H9 (cell line): Measurements from ENCODE around the gene ZSWIM6. TPM values are rescaled to one million over a fixed set of nuclear protein-coding genes. Genes with fewer than 3 reads are reported as not detected.

Experiments used
- DNase-seq: peaks from one replicate; pipeline ENCODE4 v3.0.0-alpha.2; 2017
- H2AFZ ChIP-seq: one replicate; pipeline ENCODE4 v1.6.1; 2013; ENCODE audit warnings: mild to moderate bottlenecking, low read length, control low read depth, moderate library complexity
- H2AK5ac ChIP-seq: 2 replicates; pipeline ENCODE4 v1.6.1; 2013; ENCODE audit warnings: low read length, control low read depth, mixed read lengths; ENCODE audit not compliant: insufficient read length
- H2BK120ac ChIP-seq: one replicate; pipeline ENCODE4 v1.6.1; 2013; ENCODE audit warnings: low read depth, mild to moderate bottlenecking, low read length, control low read depth, inconsistent platforms; ENCODE audit not compliant: poor library complexity, severe bottlenecking
- H2BK12ac ChIP-seq: 2 replicates; pipeline ENCODE4 v1.6.1; 2013; ENCODE audit warnings: low read length, control low read depth, mixed read lengths, low read depth; ENCODE audit not compliant: insufficient read length
- H2BK15ac ChIP-seq: 2 replicates; pipeline ENCODE4 v1.6.1; 2013; ENCODE audit warnings: low read depth, low read length, control low read depth
- H2BK20ac ChIP-seq: one replicate; pipeline ENCODE4 v1.6.1; 2013; ENCODE audit warnings: low read depth, mild to moderate bottlenecking, low read length, control low read depth, inconsistent platforms; ENCODE audit not compliant: poor library complexity, severe bottlenecking
- H2BK5ac ChIP-seq: 2 replicates; pipeline ENCODE4 v1.6.1; 2013; ENCODE audit warnings: low read length, control low read depth, mixed read lengths; ENCODE audit not compliant: insufficient read length
- H3K14ac ChIP-seq: 2 replicates; pipeline ENCODE4 v1.6.1; 2013; ENCODE audit warnings: low read length, control low read depth; ENCODE audit not compliant: insufficient read depth
- H3K18ac ChIP-seq: 2 replicates; pipeline ENCODE4 v1.6.1; 2013; ENCODE audit warnings: low read depth, mild to moderate bottlenecking, mixed read lengths, low read length, control low read depth; ENCODE audit not compliant: insufficient read length
- H3K23ac ChIP-seq: 2 replicates; pipeline ENCODE4 v1.6.1; 2013; ENCODE audit warnings: low read length, control low read depth, mixed read lengths, low read depth; ENCODE audit not compliant: insufficient read length
- H3K23me2 ChIP-seq: 2 replicates; pipeline ENCODE4 v1.6.1; 2013; ENCODE audit warnings: low read depth, mild to moderate bottlenecking, mixed read lengths, low read length, control low read depth; ENCODE audit not compliant: insufficient read length, poor library complexity, severe bottlenecking
- H3K27ac ChIP-seq: 2 replicates; pipeline ENCODE4 v1.5.1; 2013; ENCODE audit warnings: low read length, control low read depth, mixed read lengths, low read depth; ENCODE audit not compliant: insufficient read length
- H3K27me3 ChIP-seq: 2 replicates; pipeline ENCODE4 v1.6.1; 2013; ENCODE audit warnings: low read length, control low read depth, inconsistent platforms; ENCODE audit not compliant: insufficient read depth
- H3K4ac ChIP-seq: 2 replicates; pipeline ENCODE4 v1.6.1; 2013; ENCODE audit warnings: low read depth, mild to moderate bottlenecking, control low read depth, inconsistent platforms, low read length, moderate library complexity
- H3K4me1 ChIP-seq: 2 replicates; pipeline ENCODE4 v1.6.1; 2013; ENCODE audit warnings: low read length, control low read depth, inconsistent platforms; ENCODE audit not compliant: insufficient read depth
- H3K4me2 ChIP-seq: 2 replicates; pipeline ENCODE4 v1.6.1; 2013; ENCODE audit warnings: low read length, control low read depth, mixed read lengths; ENCODE audit not compliant: insufficient read length, insufficient read depth
- H3K56ac ChIP-seq: 2 replicates; pipeline ENCODE4 v1.6.1; 2013; ENCODE audit warnings: low read depth, mild to moderate bottlenecking, mixed read lengths, low read length, control low read depth; ENCODE audit not compliant: insufficient read length
- H3K79me1 ChIP-seq: 2 replicates; pipeline ENCODE4 v1.6.1; 2013; ENCODE audit warnings: low read depth, mild to moderate bottlenecking, moderate library complexity, low read length, control low read depth, inconsistent platforms; ENCODE audit not compliant: insufficient read depth, poor library complexity, severe bottlenecking
- H3K79me2 ChIP-seq: 2 replicates; pipeline ENCODE4 v1.6.1; 2013; ENCODE audit warnings: low read length, control low read depth, inconsistent platforms; ENCODE audit not compliant: insufficient read depth
- H3K9ac ChIP-seq: 2 replicates; pipeline ENCODE4 v1.6.1; 2013; ENCODE audit warnings: low read length, control low read depth, mixed read lengths; ENCODE audit not compliant: insufficient read length; ENCODE audit errors: extremely low read depth
- H3K9me3 ChIP-seq: one replicate; pipeline ENCODE4 v1.6.1; 2013; ENCODE audit warnings: low read depth, low read length, inconsistent platforms; ENCODE audit not compliant: control insufficient read depth
- H3T11ph ChIP-seq: one replicate; pipeline ENCODE4 v1.6.1; 2013; ENCODE audit warnings: mild to moderate bottlenecking, low read length, control low read depth, inconsistent platforms
- H4K20me1 ChIP-seq: one replicate; pipeline ENCODE4 v1.6.1; 2013; ENCODE audit not compliant: control insufficient read depth, insufficient read length, insufficient read depth
- H4K5ac ChIP-seq: 2 replicates; pipeline ENCODE4 v1.6.1; 2013; ENCODE audit warnings: low read depth, mild to moderate bottlenecking, mixed read lengths, low read length, control low read depth; ENCODE audit not compliant: insufficient read length
- H4K8ac ChIP-seq: replicated peaks from 2 replicates; pipeline ENCODE4 v1.6.1; 2013; ENCODE audit warnings: low read length, control low read depth, mixed read lengths, low read depth; ENCODE audit not compliant: insufficient read length
- H4K91ac ChIP-seq: 2 replicates; pipeline ENCODE4 v1.6.1; 2013; ENCODE audit warnings: low read depth, mild to moderate bottlenecking, moderate library complexity, mixed read lengths, low read length, control low read depth; ENCODE audit not compliant: insufficient read length
- H3K27ac Mint-ChIP-seq, 3 experiments: 2 replicates in 2 of 3; 3 replicates in 1 of 3; pipeline ENCODE4 v1.8.0; 2020 to 2021; ENCODE audit warnings: mixed read lengths in 3 of 3, mild to moderate bottlenecking in 1 of 3, moderate library complexity in 1 of 3
- H3K27me3 Mint-ChIP-seq: 2 replicates; pipeline ENCODE4 v1.8.0; 2021; ENCODE audit warnings: low read depth, mild to moderate bottlenecking, moderate library complexity, mixed read lengths
- H3K36me3 Mint-ChIP-seq, 3 experiments: 2 replicates in 2 of 3; 3 replicates in 1 of 3; pipeline ENCODE4 v1.8.0; 2020 to 2021; ENCODE audit warnings: low read depth in 3 of 3, mixed read lengths in 3 of 3; ENCODE audit not compliant: insufficient read depth in 1 of 3
- H3K4me1 Mint-ChIP-seq, 2 experiments: 2 replicates each; pipeline ENCODE4 v1.8.0; 2020; ENCODE audit warnings: mixed read lengths in 2 of 2
- H3K4me3 Mint-ChIP-seq, 2 experiments: 2 replicates in 1 of 2; 3 replicates in 1 of 2; pipeline ENCODE4 v1.8.0; 2020 to 2021; ENCODE audit warnings: mild to moderate bottlenecking in 2 of 2, mixed read lengths in 2 of 2, moderate library complexity in 1 of 2
- H3K9me3 Mint-ChIP-seq, 2 experiments: 2 replicates in 1 of 2; 3 replicates in 1 of 2; pipeline ENCODE4 v1.8.0; 2020; ENCODE audit warnings: mild to moderate bottlenecking in 2 of 2, mixed read lengths in 2 of 2, moderate library complexity in 1 of 2
- total RNA-seq: library from RNA; stranded (reverse); gene quantifications from 2 replicates; pipeline ENCODE4 v1.2.1, GENCODE V29; 2021
- TF ChIP-seq, protein P1 (sequence below): fragments of 200-600 bp; sonication (generic); conservative IDR thresholded peaks from 3 replicates; pipeline ENCODE4 v1.8.0; 2021; ENCODE audit warnings: antibody characterized with exemption, mild to moderate bottlenecking

The ZSWIM6 gene
- total RNA-seq, 1 experiment from 2014 or later = 11.5 TPM

DNA sequence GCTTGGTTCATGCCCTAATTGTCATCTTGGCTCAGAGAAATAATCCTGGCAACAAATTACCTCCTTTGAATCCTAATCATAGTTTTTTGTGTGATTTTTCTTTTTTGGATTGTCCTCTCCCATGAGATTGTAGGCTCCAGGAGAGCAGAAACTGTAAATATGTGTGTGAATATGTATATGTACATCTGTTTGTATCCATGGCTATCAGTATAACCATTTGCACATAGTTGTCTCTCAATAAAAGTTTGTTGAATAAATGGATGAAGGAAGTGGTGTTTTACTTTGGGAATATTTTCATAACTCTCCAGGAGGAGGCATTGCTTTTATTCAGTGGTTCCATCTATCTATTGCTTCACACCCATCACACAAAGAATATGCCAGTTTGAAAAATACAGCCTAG is 20.1 kb downstream of the ZSWIM6 start:
- H3K14ac ChIP-seq = no peak overlapping the region
- H4K91ac ChIP-seq = no peak overlapping the region
- H3T11ph ChIP-seq = no peak overlapping the region
- Mint-ChIP-seq H3K36me3 (peaks cover 3 to 9% (median 8%) of the 10 kb centered on the region in 3 experiments; a peak in 6 of 7 replicates), H3K27ac (no peak overlapping the region), H3K9me3 (peaks cover 0 to 5% of the 10 kb centered on the region in 2 experiments; a peak in 3 of 5 replicates), H3K4me3 (no peak overlapping the region), H3K4me1 (peaks cover 3% of the 10 kb centered on the region in 2 experiments; a peak in 2 of 4 replicates), H3K27me3 (no peaks in the 10 kb centered on the region)
- no peak overlapping the region for H2BK12ac ChIP-seq
- H3K23ac ChIP-seq = no peak overlapping the region
- no peak overlapping the region for H2AK5ac ChIP-seq
- no peak overlapping the region for H2BK5ac ChIP-seq
- H2BK120ac ChIP-seq = no peak overlapping the region
- H3K4ac ChIP-seq = no peak overlapping the region
- H2AFZ ChIP-seq = no peak overlapping the region
- H3K9ac ChIP-seq = no peak overlapping the region
- peaks cover 2% of the 10 kb centered on the region for H3K79me1 ChIP-seq
- H3K56ac ChIP-seq = no peak overlapping the region
- no peak overlapping the region for H3K18ac ChIP-seq
- H3K4me1 ChIP-seq = peaks cover 2% of the 10 kb centered on the region; the same call in 1 of the 2 replicates
- no peak for DNase-seq
- H3K9me3 ChIP-seq = no peaks in the 10 kb centered on the region
- H3K79me2 ChIP-seq = peaks cover 6% of the 10 kb centered on the region; the same call in 1 of the 2 replicates
- no peak overlapping the region for H3K27ac ChIP-seq
- H3K23me2 ChIP-seq = no peaks in the 10 kb centered on the region
- no peak overlapping the region for H4K8ac ChIP-seq
- TF ChIP-seq, protein P1, sequence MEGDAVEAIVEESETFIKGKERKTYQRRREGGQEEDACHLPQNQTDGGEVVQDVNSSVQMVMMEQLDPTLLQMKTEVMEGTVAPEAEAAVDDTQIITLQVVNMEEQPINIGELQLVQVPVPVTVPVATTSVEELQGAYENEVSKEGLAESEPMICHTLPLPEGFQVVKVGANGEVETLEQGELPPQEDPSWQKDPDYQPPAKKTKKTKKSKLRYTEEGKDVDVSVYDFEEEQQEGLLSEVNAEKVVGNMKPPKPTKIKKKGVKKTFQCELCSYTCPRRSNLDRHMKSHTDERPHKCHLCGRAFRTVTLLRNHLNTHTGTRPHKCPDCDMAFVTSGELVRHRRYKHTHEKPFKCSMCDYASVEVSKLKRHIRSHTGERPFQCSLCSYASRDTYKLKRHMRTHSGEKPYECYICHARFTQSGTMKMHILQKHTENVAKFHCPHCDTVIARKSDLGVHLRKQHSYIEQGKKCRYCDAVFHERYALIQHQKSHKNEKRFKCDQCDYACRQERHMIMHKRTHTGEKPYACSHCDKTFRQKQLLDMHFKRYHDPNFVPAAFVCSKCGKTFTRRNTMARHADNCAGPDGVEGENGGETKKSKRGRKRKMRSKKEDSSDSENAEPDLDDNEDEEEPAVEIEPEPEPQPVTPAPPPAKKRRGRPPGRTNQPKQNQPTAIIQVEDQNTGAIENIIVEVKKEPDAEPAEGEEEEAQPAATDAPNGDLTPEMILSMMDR = no peak
- no peak overlapping the region for H2BK20ac ChIP-seq
- no peak overlapping the region for H2BK15ac ChIP-seq
- no peaks in the 10 kb centered on the region for H4K20me1 ChIP-seq
- no peaks in the 10 kb centered on the region for H3K27me3 ChIP-seq
- no peak overlapping the region for H3K4me2 ChIP-seq
- no peak overlapping the region for H4K5ac ChIP-seq
